Hepatocyte (in vitro differentiated cells): ENCODE measurements around the gene EIF2AK2. TPM values are rescaled to one million over a fixed set of nuclear protein-coding genes. Genes with fewer than 3 reads are reported as not detected.

Experiments used
- DNase-seq: peaks from one replicate; pipeline ENCODE4 v3.0.0-alpha.2; 2016; ENCODE audit warnings: low spot score
- H2AFZ ChIP-seq: fragments of 200-600 bp; sonication (generic); 2 replicates; pipeline ENCODE4 v1.6.0; 2016; ENCODE audit warnings: antibody characterized with exemption, mild to moderate bottlenecking
- H3K27ac ChIP-seq: fragments of 200-600 bp; sonication (generic); 2 replicates; pipeline ENCODE4 v1.5.1; 2016; ENCODE audit warnings: mild to moderate bottlenecking
- H3K27me3 ChIP-seq: fragments of 200-600 bp; sonication (generic); 2 replicates; pipeline ENCODE4 v1.6.1; 2016
- H3K36me3 ChIP-seq: fragments of 200-600 bp; sonication (generic); replicated peaks from 2 replicates; pipeline ENCODE4 v1.5.1; 2016; ENCODE audit warnings: low read depth; ENCODE audit not compliant: insufficient read depth
- H3K4me1 ChIP-seq: fragments of 200-600 bp; sonication (generic); 2 replicates; pipeline ENCODE4 v1.5.1; 2016; ENCODE audit warnings: mild to moderate bottlenecking, moderate library complexity; ENCODE audit not compliant: insufficient read depth
- H3K4me2 ChIP-seq: fragments of 200-600 bp; sonication (generic); 2 replicates; pipeline ENCODE4 v1.6.0; 2016
- H3K4me3 ChIP-seq: fragments of 200-600 bp; sonication (generic); 2 replicates; pipeline ENCODE4 v1.5.1; 2016; ENCODE audit warnings: mild to moderate bottlenecking
- H3K79me2 ChIP-seq: fragments of 200-600 bp; sonication (generic); 2 replicates; pipeline ENCODE4 v1.6.0; 2017; ENCODE audit warnings: mild to moderate bottlenecking
- H3K9me2 ChIP-seq: fragments of 200-600 bp; sonication (generic); replicated peaks from 2 replicates; pipeline ENCODE4 v1.6.0; 2017; ENCODE audit warnings: mild to moderate bottlenecking; ENCODE audit not compliant: insufficient read depth
- H3K9me3 ChIP-seq: fragments of 200-600 bp; sonication (generic); 2 replicates; pipeline ENCODE4 v1.5.1; 2016; ENCODE audit warnings: low read depth, mild to moderate bottlenecking
- H4K20me1 ChIP-seq: fragments of 200-600 bp; sonication (generic); 2 replicates; pipeline ENCODE4 v1.6.0; 2016; ENCODE audit warnings: mild to moderate bottlenecking; ENCODE audit not compliant: insufficient read depth, poor library complexity, severe bottlenecking
- CTCF ChIP-seq: fragments of 200-600 bp; sonication (generic); IDR thresholded peaks from 2 replicates; pipeline ENCODE4 v1.5.1; 2016; ENCODE audit warnings: antibody characterized with exemption, mild to moderate bottlenecking; ENCODE audit not compliant: poor library complexity
- EZH2 ChIP-seq: fragments of 200-600 bp; sonication (generic); IDR thresholded peaks from 2 replicates; pipeline ENCODE4 v1.6.1; 2016; ENCODE audit warnings: antibody characterized with exemption, mild to moderate bottlenecking, borderline replicate concordance
- EZH2phosphoT487 ChIP-seq: fragments of 200-600 bp; sonication (generic); IDR thresholded peaks from one replicate; pipeline ENCODE4 v1.6.1; 2018; ENCODE audit warnings: antibody characterized with exemption, mild to moderate bottlenecking, low read depth, moderate library complexity; ENCODE audit not compliant: unreplicated experiment, severe bottlenecking
- WGBS: methylation state at CpG from one replicate; pipeline ENCODE4 v1.1.6; 2016; ENCODE audit warnings: low lambda C conversion rate; ENCODE audit errors: missing lambda C conversion rate; 5-methylcytosine and 5-hydroxymethylcytosine counted together
- polyA plus RNA-seq: library from polyadenylated mRNA; unstranded; fragments of >200 nt; fragmentation: Nextera tagmentation; extraction: Ambion mirVana; gene quantifications from 2 replicates; pipeline ENCODE4 v1.2.1, GENCODE V29; 2016
- total RNA-seq: library from RNA; depleted of rRNA; stranded (reverse); fragments of >200 nt; gene quantifications from 2 replicates; pipeline ENCODE4 v1.2.3, GENCODE V29; 2014

The EIF2AK2 gene
- total and polyA plus RNA-seq, 2 experiments from 2014 or later: 22.2 to 38.4 TPM

- no peaks in the 10 kb centered on the region for H4K20me1 ChIP-seq
These were observed 45.0 kb upstream of the EIF2AK2 start for GRCh38 chr2:37201766-37202165.

GRCh38 chr2:37201208-37201607, 44.4 kb upstream of the EIF2AK2 start:
- 78% methylated on average over 1 of the region's 1 CpG for WGBS
- H3K4me2 ChIP-seq: no peak overlapping the region
- H4K20me1 ChIP-seq: no peaks in the 10 kb centered on the region
- no peaks in the 10 kb centered on the region for H3K27me3 ChIP-seq
- H3K27ac ChIP-seq: no peak overlapping the region
- DNase-seq: no peak
- H3K9me2 ChIP-seq: no peaks in the 10 kb centered on the region
- H3K4me1 ChIP-seq: no peaks in the 10 kb centered on the region
- peaks cover 15% of the 10 kb centered on the region for H3K79me2 ChIP-seq
- no peak overlapping the region for H2AFZ ChIP-seq
- TF ChIP-seq CTCF: no peak
- TF ChIP-seq EZH2phosphoT487: no peak
- no peak for TF ChIP-seq EZH2
- H3K9me3 ChIP-seq: no peaks in the 10 kb centered on the region
- peaks cover 6% of the 10 kb centered on the region for H3K36me3 ChIP-seq
- H3K4me3 ChIP-seq: no peak overlapping the region

More at GRCh38 chr2:37201766-37202165, 45.0 kb upstream of the EIF2AK2 start:
- Histone ChIP-seq H3K27ac (no peak overlapping the region), H3K27me3 (no peaks in the 10 kb centered on the region), H3K4me1 (no peaks in the 10 kb centered on the region), H3K4me3 (no peak overlapping the region), H3K79me2 (peaks cover 20% of the 10 kb centered on the region), H3K36me3 (peaks cover 11% of the 10 kb centered on the region), H3K9me2 (no peaks in the 10 kb centered on the region), H3K9me3 (no peaks in the 10 kb centered on the region), H3K4me2 (no peak overlapping the region), H2AFZ (no peak overlapping the region)
- no peak for TF ChIP-seq EZH2
- no peak for TF ChIP-seq CTCF
- no peak for TF ChIP-seq EZH2phosphoT487
- DNase-seq: no peak
- WGBS: 94% methylated on average over 1 of the region's 1 CpG

GRCh38 chr2:37198681-37199065, 41.9 kb upstream of the EIF2AK2 start:
- no peak overlapping the region for H3K27ac ChIP-seq
- WGBS: 74% methylated on average over 8 of the region's 8 CpGs
- H2AFZ ChIP-seq: no peak overlapping the region
- H3K4me2 ChIP-seq: no peak overlapping the region
- H4K20me1 ChIP-seq: no peaks in the 10 kb centered on the region
- no peak for TF ChIP-seq CTCF
- no peak for TF ChIP-seq EZH2phosphoT487
- H3K36me3 ChIP-seq: peaks cover 3% of the 10 kb centered on the region
- no peak overlapping the region for H3K4me3 ChIP-seq
- no peaks in the 10 kb centered on the region for H3K9me3 ChIP-seq
- H3K27me3 ChIP-seq: no peaks in the 10 kb centered on the region
- no peaks in the 10 kb centered on the region for H3K4me1 ChIP-seq
- H3K9me2 ChIP-seq: no peaks in the 10 kb centered on the region
- no peak for DNase-seq
- peaks cover 12% of the 10 kb centered on the region for H3K79me2 ChIP-seq
